Osteoblast (primary cell): Measurements from ENCODE around the gene CFAP410. TPM values are rescaled to one million over a fixed set of nuclear protein-coding genes. Genes with fewer than 3 reads are reported as not detected.

Experiments
- DNase-seq: peaks from one replicate; pipeline ENCODE4 v3.0.0; 2011; ENCODE audit warnings: low spot score, mixed read lengths; ENCODE audit not compliant: insufficient read length; ENCODE audit errors: missing footprints
- H2AFZ ChIP-seq: 2 replicates; pipeline ENCODE4 v1.6.0; 2011; ENCODE audit warnings: mild to moderate bottlenecking, low read length
- H3K27ac ChIP-seq: 2 replicates; pipeline ENCODE4 v1.5.1; 2011; ENCODE audit warnings: mild to moderate bottlenecking, low read depth, low read length, moderate library complexity
- H3K27me3 ChIP-seq: 2 replicates; pipeline ENCODE4 v1.6.0; 2012; ENCODE audit warnings: mild to moderate bottlenecking, control low read depth, inconsistent platforms, low read length, moderate library complexity; ENCODE audit not compliant: insufficient read depth
- H3K36me3 ChIP-seq: 2 replicates; pipeline ENCODE4 v1.5.1; 2011; ENCODE audit warnings: mild to moderate bottlenecking, low read length, control low read depth, moderate library complexity; ENCODE audit not compliant: insufficient read depth
- H3K4me1 ChIP-seq: 2 replicates; pipeline ENCODE4 v1.5.1; 2011; ENCODE audit warnings: mild to moderate bottlenecking, low read length, control low read depth, moderate library complexity; ENCODE audit not compliant: insufficient read depth
- H3K4me2 ChIP-seq: 2 replicates; pipeline ENCODE4 v1.6.0; 2011; ENCODE audit warnings: mild to moderate bottlenecking, low read length; ENCODE audit not compliant: insufficient read depth
- H3K4me3 ChIP-seq: fragments of 200-600 bp; sonication (generic); 3 replicates; pipeline ENCODE4 v1.5.1; 2012; ENCODE audit warnings: mild to moderate bottlenecking, low read length, inconsistent platforms; ENCODE audit not compliant: insufficient read depth
- H3K79me2 ChIP-seq: 2 replicates; pipeline ENCODE4 v1.6.0; 2012; ENCODE audit warnings: mild to moderate bottlenecking, low read length, control low read depth, inconsistent platforms; ENCODE audit not compliant: insufficient read depth
- H3K9me3 ChIP-seq: 2 replicates; pipeline ENCODE4 v1.5.1; 2011; ENCODE audit warnings: low read depth, low read length, control low read depth
- H4K20me1 ChIP-seq: 2 replicates; pipeline ENCODE4 v1.6.0; 2012; ENCODE audit warnings: mild to moderate bottlenecking, low read length, control low read depth; ENCODE audit not compliant: insufficient read depth
- total RNA-seq: library from RNA; depleted of rRNA; stranded (reverse); fragments of >200 nt; gene quantifications from 2 replicates; pipeline ENCODE4 v1.2.3, GENCODE V29; 2012
- TF ChIP-seq, protein P1 (sequence below): IDR thresholded peaks from 2 replicates; pipeline ENCODE4 v1.5.1; 2011; ENCODE audit warnings: mild to moderate bottlenecking, low read depth, low read length, moderate library complexity; ENCODE audit errors: extremely low read depth

The CFAP410 gene
- total RNA-seq, 1 donor, result 14.5 TPM

DNA sequence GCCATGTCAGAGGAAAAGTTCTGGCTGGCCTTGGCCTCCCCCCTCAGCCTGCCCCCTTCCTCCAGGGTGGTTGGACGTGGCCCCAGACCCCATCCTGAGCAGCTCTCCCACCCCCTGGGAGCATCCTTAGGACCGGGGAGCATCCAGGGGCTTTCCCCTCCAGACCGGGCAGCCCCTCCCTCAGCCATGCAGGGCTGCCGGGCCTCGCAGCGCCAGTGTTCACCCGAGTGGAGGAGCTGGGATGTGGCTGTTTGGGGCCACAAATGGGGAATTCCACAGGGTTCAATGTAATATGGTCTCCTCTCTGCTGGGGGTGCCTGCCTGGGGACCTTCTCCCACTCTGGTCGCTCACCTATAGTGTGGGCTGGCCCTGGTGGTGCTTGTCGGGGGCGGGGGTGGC is 43.5 kb downstream of the CFAP410 start:
- TF ChIP-seq, protein P1, sequence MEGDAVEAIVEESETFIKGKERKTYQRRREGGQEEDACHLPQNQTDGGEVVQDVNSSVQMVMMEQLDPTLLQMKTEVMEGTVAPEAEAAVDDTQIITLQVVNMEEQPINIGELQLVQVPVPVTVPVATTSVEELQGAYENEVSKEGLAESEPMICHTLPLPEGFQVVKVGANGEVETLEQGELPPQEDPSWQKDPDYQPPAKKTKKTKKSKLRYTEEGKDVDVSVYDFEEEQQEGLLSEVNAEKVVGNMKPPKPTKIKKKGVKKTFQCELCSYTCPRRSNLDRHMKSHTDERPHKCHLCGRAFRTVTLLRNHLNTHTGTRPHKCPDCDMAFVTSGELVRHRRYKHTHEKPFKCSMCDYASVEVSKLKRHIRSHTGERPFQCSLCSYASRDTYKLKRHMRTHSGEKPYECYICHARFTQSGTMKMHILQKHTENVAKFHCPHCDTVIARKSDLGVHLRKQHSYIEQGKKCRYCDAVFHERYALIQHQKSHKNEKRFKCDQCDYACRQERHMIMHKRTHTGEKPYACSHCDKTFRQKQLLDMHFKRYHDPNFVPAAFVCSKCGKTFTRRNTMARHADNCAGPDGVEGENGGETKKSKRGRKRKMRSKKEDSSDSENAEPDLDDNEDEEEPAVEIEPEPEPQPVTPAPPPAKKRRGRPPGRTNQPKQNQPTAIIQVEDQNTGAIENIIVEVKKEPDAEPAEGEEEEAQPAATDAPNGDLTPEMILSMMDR, result no peak
- Histone ChIP-seq H2AFZ (no peak overlapping the region), H3K27me3 (no peaks in the 10 kb centered on the region), H3K27ac (no peak overlapping the region), H3K79me2 (peaks cover 8% of the 10 kb centered on the region), H4K20me1 (peaks cover under 1% of the 10 kb centered on the region), H3K4me2 (no peak overlapping the region), H3K9me3 (no peaks in the 10 kb centered on the region), H3K36me3 (no peaks in the 10 kb centered on the region), H3K4me1 (peaks cover 6% of the 10 kb centered on the region), H3K4me3 (no peak overlapping the region)
- DNase-seq, result no peak

DNA sequence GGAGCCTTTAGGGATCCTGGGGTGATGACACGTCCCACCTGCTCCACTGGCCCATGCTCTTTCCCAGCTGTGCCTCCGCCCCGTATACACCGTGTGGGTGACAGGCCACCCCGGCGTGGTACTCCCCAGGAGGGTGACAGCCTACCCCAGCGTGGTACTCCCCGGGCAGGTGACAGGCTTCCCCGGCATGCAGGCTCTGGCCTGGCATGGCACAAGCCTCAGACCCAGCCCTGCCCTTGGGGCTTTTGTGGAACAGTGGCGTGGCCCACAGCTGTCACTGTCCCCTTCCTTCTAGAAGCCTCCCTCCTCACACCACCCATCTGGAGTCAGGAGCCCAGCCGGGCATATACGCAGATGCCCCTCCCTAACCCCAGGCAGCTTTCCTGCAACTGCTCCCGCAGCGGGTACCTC is 44.0 kb downstream of the CFAP410 start:
- H3K4me2 ChIP-seq, result no peak overlapping the region
- H3K79me2 ChIP-seq, result peaks cover 4% of the 10 kb centered on the region
- H3K27me3 ChIP-seq, result no peaks in the 10 kb centered on the region
- H3K4me1 ChIP-seq, result peaks cover 4% of the 10 kb centered on the region
- H4K20me1 ChIP-seq, result no peaks in the 10 kb centered on the region
- no peak overlapping the region for H2AFZ ChIP-seq
- H3K9me3 ChIP-seq, result no peaks in the 10 kb centered on the region
- TF ChIP-seq, protein P1, result no peak
- H3K36me3 ChIP-seq, result no peaks in the 10 kb centered on the region
- DNase-seq, result no peak
- H3K27ac ChIP-seq, result no peak overlapping the region
- no peak overlapping the region for H3K4me3 ChIP-seq

DNA sequence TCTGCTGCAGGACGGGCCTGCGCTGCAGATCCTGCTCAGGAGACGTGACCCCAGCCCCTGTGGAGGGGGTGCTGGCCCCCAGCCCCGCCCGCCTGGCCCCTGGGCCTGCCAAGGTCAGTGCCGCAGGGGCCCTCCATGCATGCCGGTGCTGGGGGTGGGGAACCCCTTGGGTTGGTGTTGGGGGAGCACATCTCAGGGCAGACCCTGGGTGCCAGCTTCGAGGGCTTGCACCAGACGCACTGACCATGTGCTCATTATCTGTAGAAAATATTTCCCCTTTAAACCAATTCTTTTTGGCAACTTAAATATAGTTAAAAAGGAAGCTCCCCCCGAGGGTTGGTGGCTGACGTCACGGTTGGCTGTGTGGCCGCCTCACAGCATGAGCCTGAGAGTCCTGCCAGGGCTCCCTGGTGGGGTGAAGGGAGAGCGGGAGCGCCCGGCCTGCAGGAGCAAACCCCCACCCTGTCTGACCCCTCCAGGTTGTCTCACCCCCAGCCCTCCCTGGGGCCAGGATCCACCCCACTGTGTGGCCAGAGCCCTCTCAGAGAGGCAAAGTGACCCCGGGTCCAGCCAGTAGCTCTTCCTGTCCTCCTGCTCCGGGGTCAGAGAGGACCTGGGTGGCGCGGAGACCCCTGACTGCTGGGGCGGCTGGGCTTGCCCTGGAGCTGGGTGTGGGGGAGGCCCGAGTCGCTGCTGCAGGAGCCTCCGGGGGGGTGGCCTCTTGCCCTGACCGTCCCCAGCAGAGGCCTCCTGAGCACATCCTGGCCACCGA is 44.6 kb downstream of the CFAP410 start:
- no peaks in the 10 kb centered on the region for H3K27me3 ChIP-seq
- no peaks in the 10 kb centered on the region for H3K36me3 ChIP-seq
- H4K20me1 ChIP-seq, result no peaks in the 10 kb centered on the region
- no peak overlapping the region for H2AFZ ChIP-seq
- no peak overlapping the region for H3K4me3 ChIP-seq
- no peak overlapping the region for H3K4me2 ChIP-seq
- H3K27ac ChIP-seq, result no peak overlapping the region
- H3K4me1 ChIP-seq, result peaks cover 4% of the 10 kb centered on the region
- DNase-seq, result peak; percentile 96
- TF ChIP-seq, protein P1, result no peak
- H3K79me2 ChIP-seq, result peaks cover 3% of the 10 kb centered on the region
- H3K9me3 ChIP-seq, result no peaks in the 10 kb centered on the region

DNA sequence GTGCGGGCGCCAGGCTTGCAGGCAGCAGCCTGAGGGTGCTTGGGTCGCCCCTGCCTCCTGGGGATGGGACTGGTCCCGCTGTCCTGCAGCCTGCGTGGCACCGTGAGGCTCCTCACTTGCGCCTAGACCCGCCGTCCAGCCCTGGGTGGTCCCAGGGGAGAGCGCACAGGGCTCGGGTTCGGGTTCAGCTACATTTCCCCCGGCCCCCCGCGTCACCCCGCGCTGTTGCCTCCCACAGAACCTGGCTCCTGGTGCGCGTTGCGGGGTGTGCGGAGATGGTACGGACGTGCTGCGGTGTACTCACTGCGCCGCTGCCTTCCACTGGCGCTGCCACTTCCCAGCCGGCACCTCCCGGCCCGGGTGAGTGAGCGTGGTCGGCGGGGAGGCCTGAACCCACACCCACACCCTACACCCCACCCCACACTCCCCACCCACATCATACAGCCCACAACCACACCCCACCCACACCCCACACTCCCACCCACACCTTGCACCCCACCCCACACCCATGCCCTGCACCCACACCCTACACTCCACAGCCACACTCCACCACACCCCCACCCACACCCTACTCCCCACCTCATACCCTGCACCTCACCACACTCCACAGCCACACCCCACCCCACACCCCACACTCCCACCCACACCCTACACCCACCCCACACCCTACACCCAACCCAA is 45.5 kb downstream of the CFAP410 start:
- no peaks in the 10 kb centered on the region for H3K9me3 ChIP-seq
- H3K27ac ChIP-seq, result no peak overlapping the region
- H3K4me1 ChIP-seq, result no peaks in the 10 kb centered on the region
- H3K79me2 ChIP-seq, result no peaks in the 10 kb centered on the region
- DNase-seq, result no peak
- H3K4me3 ChIP-seq, result no peak overlapping the region
- no peak overlapping the region for H2AFZ ChIP-seq
- TF ChIP-seq, protein P1, result no peak
- no peak overlapping the region for H3K4me2 ChIP-seq
- H3K36me3 ChIP-seq, result no peaks in the 10 kb centered on the region
- no peaks in the 10 kb centered on the region for H3K27me3 ChIP-seq
- H4K20me1 ChIP-seq, result no peaks in the 10 kb centered on the region
